ENCODE measurements around the gene CBFA2T2.
"Not testable (repeated sequence)": the region's sequence is repeated elsewhere in the genome, so short reads cannot be mapped to it uniquely, and the experiment has no call there.

- TF ChIP-seq CTCF, POLR2A (IDR thresholded peaks at IDR 0.05): not testable (repeated sequence)
Observed at GRCh38 chr20:33646959-33647602, 157.2 kb downstream of the CBFA2T2 start.
